Suprapubic skin (tissue), 4 donors: ENCODE measurements around the gene LRRC32. TPM values are rescaled to one million over a fixed set of nuclear protein-coding genes. Genes with fewer than 3 reads are reported as not detected.

Source experiments
- DNase-seq, 2 donors: peaks; one replicate each; pipeline ENCODE4 v3.0.0-alpha.2; 2019; ENCODE audit warnings: low spot score in 2 of 2
- H3K27ac ChIP-seq: fragments of 200-600 bp; sonication (generic); one replicate; pipeline ENCODE4 v1.5.1; 2019
- H3K27me3 ChIP-seq: fragments of 200-600 bp; sonication (generic); one replicate; pipeline ENCODE4 v1.5.1; 2019
- H3K36me3 ChIP-seq: fragments of 200-600 bp; sonication (generic); one replicate; pipeline ENCODE4 v1.5.1; 2019
- H3K4me1 ChIP-seq: fragments of 200-600 bp; sonication (generic); one replicate; pipeline ENCODE4 v1.5.1; 2019
- H3K4me3 ChIP-seq: fragments of 200-600 bp; sonication (generic); one replicate; pipeline ENCODE4 v1.5.1; 2019; ENCODE audit warnings: mild to moderate bottlenecking
- H3K9me3 ChIP-seq: fragments of 200-600 bp; sonication (generic); one replicate; pipeline ENCODE4 v1.5.1; 2019
- EP300 ChIP-seq: sonication (generic); formaldehyde crosslinking; IDR thresholded peaks from one replicate; pipeline ENCODE4 v1.6.1; 2017; ENCODE audit warnings: antibody characterized with exemption
- POLR2A ChIP-seq, 2 donors: fragments of 450-650 bp; IDR thresholded peaks; one replicate each; pipeline ENCODE4 v1.6.1; 2017; ENCODE audit warnings: antibody characterized with exemption in 2 of 2, mild to moderate bottlenecking in 2 of 2, moderate library complexity in 2 of 2
- POLR2AphosphoS5 ChIP-seq, 3 donors: sonication (generic); formaldehyde crosslinking; IDR thresholded peaks; one replicate each; pipeline ENCODE4 v1.6.1; 2017; ENCODE audit warnings: antibody characterized with exemption in 3 of 3
- WGBS: methylation state at CpG from one replicate; pipeline ENCODE4 v1.1.5; 2018; 5-methylcytosine and 5-hydroxymethylcytosine counted together
- total RNA-seq, 4 donors: library from RNA; depleted of rRNA; stranded (reverse); fragments of >200 nt; gene quantifications; one replicate each; pipeline ENCODE4 v1.1.0, GENCODE V29; 2016
- TF ChIP-seq, protein P1 (sequence below), 2 donors: fragments of 200-600 bp in 1 of 2; fragments of 450-650 bp in 1 of 2; sonication (generic) in 1 of 2; IDR thresholded peaks; one replicate each; pipeline ENCODE4 v1.5.1; 2016 to 2019; ENCODE audit warnings: antibody characterized with exemption in 2 of 2, mild to moderate bottlenecking in 1 of 2, moderate library complexity in 1 of 2

LRRC32 gene
- total RNA-seq, 4 donors from 2014 or later, result 10.4 to 23.2 (median 17.5) TPM

DNA sequence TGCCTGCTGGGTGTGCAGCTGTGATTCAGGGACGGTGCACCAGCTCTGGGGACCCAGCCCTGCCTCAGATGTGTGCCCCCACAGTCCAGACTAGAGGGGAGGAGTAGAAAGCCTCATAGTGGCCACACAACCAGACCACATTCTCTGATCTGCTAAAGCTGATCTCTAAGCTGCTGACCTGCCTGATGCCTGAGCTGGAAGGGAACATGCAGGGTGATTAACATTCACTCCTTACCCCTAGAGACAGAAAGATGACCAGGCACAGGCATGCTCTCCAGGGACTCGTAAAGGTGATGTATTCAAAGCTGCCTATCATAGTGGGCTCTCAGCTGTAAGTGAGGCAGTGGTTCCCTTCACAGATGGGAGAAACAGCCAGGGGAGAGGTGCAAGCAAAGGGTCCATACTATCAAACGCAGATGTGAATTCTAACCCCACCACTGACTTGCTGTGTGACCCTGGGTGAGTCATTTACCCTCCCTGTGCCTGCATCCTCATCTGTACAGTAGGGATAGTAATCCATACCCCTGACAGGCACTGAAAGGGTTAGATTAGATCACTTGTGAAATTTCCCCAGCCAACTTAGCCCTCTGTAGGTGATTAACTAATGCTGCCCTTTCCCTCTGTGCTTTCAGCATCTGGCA is 29.0 kb upstream of the LRRC32 start:
- no peaks in the 10 kb centered on the region for H3K9me3 ChIP-seq
- TF ChIP-seq EP300 (no peak), POLR2A (IDR thresholded peaks at IDR 0.05) (no peak), POLR2AphosphoS5 (IDR thresholded peaks at IDR 0.05) (no peak)
- TF ChIP-seq, protein P1, sequence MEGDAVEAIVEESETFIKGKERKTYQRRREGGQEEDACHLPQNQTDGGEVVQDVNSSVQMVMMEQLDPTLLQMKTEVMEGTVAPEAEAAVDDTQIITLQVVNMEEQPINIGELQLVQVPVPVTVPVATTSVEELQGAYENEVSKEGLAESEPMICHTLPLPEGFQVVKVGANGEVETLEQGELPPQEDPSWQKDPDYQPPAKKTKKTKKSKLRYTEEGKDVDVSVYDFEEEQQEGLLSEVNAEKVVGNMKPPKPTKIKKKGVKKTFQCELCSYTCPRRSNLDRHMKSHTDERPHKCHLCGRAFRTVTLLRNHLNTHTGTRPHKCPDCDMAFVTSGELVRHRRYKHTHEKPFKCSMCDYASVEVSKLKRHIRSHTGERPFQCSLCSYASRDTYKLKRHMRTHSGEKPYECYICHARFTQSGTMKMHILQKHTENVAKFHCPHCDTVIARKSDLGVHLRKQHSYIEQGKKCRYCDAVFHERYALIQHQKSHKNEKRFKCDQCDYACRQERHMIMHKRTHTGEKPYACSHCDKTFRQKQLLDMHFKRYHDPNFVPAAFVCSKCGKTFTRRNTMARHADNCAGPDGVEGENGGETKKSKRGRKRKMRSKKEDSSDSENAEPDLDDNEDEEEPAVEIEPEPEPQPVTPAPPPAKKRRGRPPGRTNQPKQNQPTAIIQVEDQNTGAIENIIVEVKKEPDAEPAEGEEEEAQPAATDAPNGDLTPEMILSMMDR (IDR thresholded peaks at IDR 0.05), result no peak
- DNase-seq, result no peak
- peaks cover 12% of the 10 kb centered on the region for H3K4me1 ChIP-seq
- no peaks in the 10 kb centered on the region for H3K27me3 ChIP-seq
- no peak overlapping the region for H3K4me3 ChIP-seq
- WGBS, result 100% methylated on average over 1 of the region's 3 CpGs
- H3K36me3 ChIP-seq, result no peaks in the 10 kb centered on the region
- H3K27ac ChIP-seq, result no peak overlapping the region

DNA sequence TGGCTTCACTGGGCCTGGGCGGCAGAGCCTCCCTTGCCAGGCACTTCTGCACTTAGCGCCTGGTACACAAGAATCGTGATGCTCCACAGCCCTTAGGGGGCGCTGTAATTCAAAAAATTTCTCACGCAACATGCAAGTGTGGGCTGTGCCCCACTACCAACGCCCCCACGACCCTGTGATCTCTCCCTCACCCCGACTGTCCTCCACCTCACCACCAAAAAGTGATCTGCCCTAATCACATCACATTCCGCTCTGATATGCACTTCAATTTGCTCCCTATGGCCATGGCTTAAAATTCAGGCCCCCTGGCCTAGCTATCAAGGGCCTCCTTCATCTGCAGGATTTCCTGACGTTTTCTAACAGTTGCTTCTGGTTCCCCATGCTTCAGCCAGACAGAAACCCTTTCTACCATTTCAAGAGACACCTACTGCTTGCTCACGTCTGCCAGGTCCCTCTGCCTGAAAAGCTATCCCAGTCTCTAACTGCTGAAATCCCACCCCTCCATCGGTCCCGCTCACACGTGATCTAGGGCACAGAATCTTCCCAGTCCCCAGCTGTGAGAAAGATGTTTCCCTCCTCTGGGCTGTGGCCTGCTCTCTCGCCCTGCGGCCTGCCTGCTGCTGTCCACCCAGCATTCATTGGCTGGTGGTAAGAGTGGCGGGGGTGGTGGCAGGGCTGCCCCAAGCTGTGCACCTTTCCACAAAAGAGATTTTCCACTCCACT is 27.9 kb upstream of the LRRC32 start:
- TF ChIP-seq POLR2AphosphoS5 (IDR thresholded peaks at IDR 0.05) (no peak), EP300 (no peak), POLR2A (IDR thresholded peaks at IDR 0.05) (no peak)
- TF ChIP-seq, protein P1 (IDR thresholded peaks at IDR 0.05), result no peak
- H3K4me1 ChIP-seq, result peaks cover 12% of the 10 kb centered on the region
- no peaks in the 10 kb centered on the region for H3K27me3 ChIP-seq
- no peak overlapping the region for H3K4me3 ChIP-seq
- no peak overlapping the region for H3K27ac ChIP-seq
- H3K9me3 ChIP-seq, result no peaks in the 10 kb centered on the region
- DNase-seq, result no peak
- no peaks in the 10 kb centered on the region for H3K36me3 ChIP-seq
- WGBS, result 79% methylated on average over 17 of the region's 17 CpGs

DNA sequence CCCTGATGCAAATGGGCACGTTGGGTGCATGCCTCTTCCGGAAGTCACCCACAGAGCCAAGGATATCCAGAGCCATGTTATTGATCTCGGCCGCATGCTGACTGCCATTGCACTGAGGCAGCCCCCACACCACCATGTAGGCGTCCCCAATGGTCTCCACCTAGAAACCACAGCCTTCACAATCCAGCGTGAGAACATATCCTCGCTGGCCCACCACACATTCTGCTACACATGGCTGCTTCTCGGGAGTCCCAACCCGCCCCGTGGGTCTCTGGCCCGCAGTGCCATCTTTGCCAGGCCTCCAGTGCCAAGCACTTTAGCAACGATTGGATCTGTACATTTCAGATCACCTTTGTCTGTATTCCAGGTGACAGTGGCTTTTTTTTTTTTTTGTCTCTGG is 26.2 kb upstream of the LRRC32 start:
- no peak for TF ChIP-seq EP300
- TF ChIP-seq, protein P1 (IDR thresholded peaks at IDR 0.05), result no peak
- TF ChIP-seq POLR2A (IDR thresholded peaks at IDR 0.05), result no peak
- TF ChIP-seq POLR2AphosphoS5 (IDR thresholded peaks at IDR 0.05), result no peak
- Histone ChIP-seq H3K4me1 (peaks cover 12% of the 10 kb centered on the region), H3K4me3 (no peak overlapping the region), H3K36me3 (no peaks in the 10 kb centered on the region), H3K9me3 (no peaks in the 10 kb centered on the region), H3K27me3 (no peaks in the 10 kb centered on the region), H3K27ac (no peak overlapping the region)
- WGBS, result 88% methylated on average over 12 of the region's 12 CpGs
- no peak for DNase-seq

- TF ChIP-seq POLR2AphosphoS5 (IDR thresholded peaks at IDR 0.05) (no peak), POLR2A (IDR thresholded peaks at IDR 0.05) (no peak), EP300 (no peak)
- TF ChIP-seq, protein P1 (IDR thresholded peaks at IDR 0.05), result no peak
- Histone ChIP-seq H3K27ac (no peak overlapping the region), H3K9me3 (no peaks in the 10 kb centered on the region), H3K4me1 (peaks cover 7% of the 10 kb centered on the region), H3K4me3 (no peak overlapping the region), H3K27me3 (no peaks in the 10 kb centered on the region), H3K36me3 (no peaks in the 10 kb centered on the region)
- 72% methylated on average over 6 of the region's 6 CpGs for WGBS
- no peak for DNase-seq
These were observed 25.2 kb upstream of the LRRC32 start for GRCh38 chr11:76695771-76696170.

GRCh38 chr11:76695133-76695532 is 24.6 kb upstream of the LRRC32 start:
- WGBS, result 91% methylated on average over 11 of the region's 13 CpGs

More at GRCh38 chr11:76695133-76695532, 24.6 kb upstream of the LRRC32 start:
- Histone ChIP-seq H3K9me3 (no peaks in the 10 kb centered on the region), H3K4me3 (no peak overlapping the region), H3K36me3 (no peaks in the 10 kb centered on the region), H3K4me1 (peaks cover 2% of the 10 kb centered on the region), H3K27ac (no peak overlapping the region), H3K27me3 (no peaks in the 10 kb centered on the region)
- no peak for DNase-seq
- TF ChIP-seq POLR2AphosphoS5 (IDR thresholded peaks at IDR 0.05) (no peak), EP300 (no peak), POLR2A (IDR thresholded peaks at IDR 0.05) (no peak)
- TF ChIP-seq, protein P1 (IDR thresholded peaks at IDR 0.05), result no peak
